HG02852 (cell line): Measurements from ENCODE around the gene FUOM.
A peak's percentile ranks its signal among the peaks of the same experiment; 100 is the strongest.
"Not testable (repeated sequence)": the region's sequence is repeated elsewhere in the genome, so short reads cannot be mapped to it uniquely, and the experiment has no call there.

Experiments used
- ATAC-seq: cut with Tn5 transposase; IDR thresholded peaks from one replicate; pipeline ENCODE4 v1.9.1; 2021; ENCODE audit warnings: mild to moderate bottlenecking, moderate library complexity; ENCODE audit not compliant: unreplicated experiment

Gene FUOM

GRCh38 chr10:133335246-133336117, 22.3 kb downstream of the FUOM start:
- ATAC-seq, result no peak

GRCh38 chr10:133334503-133335245, 23.1 kb downstream of the FUOM start:
- ATAC-seq, result no peak

- ATAC-seq, result no peak
Measured at GRCh38 chr10:133332936-133333699, 24.7 kb downstream of the FUOM start.

DNA sequence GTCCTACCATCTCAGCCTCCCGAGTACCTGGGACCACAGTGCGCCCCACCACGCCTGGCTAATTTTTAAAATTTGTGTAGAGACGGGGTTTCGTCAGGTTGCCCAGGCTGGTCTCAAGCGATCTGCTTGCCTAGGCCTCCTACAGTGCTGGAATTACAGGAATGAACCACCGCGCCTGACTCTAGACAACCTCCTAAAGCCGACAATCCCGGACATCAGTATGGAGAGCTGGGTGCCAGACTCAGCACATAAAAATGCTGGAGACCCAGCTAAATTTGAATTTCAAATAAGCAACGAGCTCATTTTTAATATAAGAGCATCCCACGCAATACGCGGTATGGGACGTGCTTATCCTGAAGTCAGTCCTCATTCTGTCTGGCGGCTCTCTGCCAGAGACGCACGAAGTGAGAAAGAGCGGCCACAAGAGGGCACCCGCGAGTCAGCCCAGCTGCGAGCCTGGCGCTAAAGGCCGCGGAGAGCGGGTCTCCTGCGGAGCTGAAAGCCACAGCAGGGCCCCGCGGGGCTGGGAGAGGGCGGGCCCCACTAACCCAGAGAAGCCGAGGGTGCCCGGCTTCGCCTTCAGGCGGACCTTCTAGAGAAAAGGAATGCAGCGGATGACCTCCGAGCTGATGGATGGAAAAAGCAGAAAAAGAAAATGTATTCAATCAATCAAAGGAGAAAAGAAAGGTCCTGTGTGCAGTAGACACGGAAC, 28.2 kb downstream of the FUOM start:
- ATAC-seq, result peak; percentile 81

DNA sequence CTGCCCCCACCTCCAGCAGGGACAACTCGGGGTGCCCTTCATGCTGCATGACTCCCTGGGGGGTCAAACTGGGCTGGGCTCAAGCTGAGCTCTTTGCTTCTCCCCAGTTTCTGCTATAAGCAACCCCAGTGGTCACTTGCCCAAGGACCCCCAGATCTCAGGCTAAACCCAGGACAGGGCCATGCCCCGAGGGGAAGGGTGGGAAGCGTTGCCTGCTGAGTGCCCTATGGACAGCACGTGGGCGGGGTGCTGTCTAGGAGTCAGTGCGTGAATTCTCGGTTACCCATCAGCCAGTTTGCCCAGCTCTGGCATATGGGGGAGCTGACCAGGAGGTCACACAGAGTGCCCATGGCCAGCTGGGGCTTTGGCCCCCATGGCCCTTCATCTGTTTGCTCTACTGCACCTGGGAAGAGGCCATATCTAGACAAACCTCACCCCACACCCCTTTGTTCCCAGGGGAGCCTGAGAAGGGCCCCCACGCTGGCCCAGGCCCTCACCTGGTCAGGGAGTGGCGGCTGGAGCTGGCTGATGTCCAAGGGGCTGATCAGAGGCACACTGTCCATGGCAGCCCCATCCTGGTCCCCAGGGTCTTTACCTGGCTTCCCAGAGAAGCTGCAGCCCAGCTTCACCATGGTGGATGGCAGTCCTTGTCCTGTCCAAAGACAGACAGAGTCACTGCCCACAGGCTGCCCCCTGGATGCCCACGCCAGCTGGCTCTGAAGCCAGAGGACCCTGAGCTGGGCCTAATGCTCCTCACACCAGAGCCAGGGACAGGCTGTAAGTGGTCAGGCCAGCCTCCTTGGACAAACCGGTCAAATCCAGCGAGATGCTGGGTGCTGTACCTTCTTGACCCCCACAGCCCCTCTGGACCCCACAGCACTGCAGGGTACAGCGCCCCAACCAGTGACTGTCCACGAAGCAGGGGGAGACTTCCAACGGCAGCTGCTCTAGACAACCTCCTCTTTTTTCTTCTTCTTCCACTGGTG, 29.2 kb downstream of the FUOM start:
- ATAC-seq, result no peak

GRCh38 chr10:133327651-133328357, 30.0 kb downstream of the FUOM start:
- no peak for ATAC-seq

DNA sequence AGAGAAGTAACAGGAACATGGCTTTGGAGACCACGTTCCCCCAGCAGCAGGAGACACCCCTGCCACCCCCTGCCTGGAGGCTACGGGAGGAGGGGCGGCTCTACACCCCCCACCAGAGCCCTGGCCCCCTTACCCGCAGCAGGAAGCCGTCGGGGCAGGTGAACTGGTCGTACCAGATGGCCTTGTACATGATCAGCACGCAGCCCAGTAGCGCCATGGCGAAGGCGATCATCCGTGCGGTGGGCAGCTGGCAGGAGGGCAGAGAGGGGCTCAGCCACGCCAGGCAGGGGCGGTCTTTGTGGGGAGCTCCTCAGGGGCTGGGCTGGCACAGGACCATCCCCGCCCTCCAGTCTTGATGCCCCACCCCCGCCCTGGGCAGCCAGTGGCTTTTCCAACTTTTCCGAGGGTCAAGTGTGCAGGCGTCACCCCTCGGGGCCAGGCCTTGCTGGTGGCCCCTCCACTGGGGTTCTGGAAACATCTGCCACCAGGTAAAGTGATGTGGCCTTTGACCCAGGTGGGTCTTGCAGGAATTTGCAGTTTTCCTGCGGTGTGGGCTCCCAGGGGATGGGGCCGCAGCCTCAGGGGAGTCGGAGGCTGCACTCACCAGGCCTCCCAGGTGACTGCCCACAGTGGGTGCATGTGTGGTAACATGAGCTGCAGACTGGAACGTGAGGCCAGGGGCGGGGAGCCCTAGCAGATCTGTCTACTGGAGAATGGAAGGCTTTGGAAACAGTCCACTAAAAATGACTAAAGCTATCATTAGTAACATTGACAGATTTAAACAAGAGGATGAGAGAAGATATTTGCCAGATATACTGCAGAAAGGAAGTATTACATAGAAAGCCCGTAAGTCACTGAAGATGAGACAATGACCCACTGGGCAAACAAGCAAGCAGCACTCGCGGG, 30.8 kb downstream of the FUOM start:
- ATAC-seq, result no peak

GRCh38 chr10:133326223-133326551, 31.6 kb downstream of the FUOM start:
- no peak for ATAC-seq

GRCh38 chr10:133325440-133326222, 32.2 kb downstream of the FUOM start:
- ATAC-seq, result no peak

DNA sequence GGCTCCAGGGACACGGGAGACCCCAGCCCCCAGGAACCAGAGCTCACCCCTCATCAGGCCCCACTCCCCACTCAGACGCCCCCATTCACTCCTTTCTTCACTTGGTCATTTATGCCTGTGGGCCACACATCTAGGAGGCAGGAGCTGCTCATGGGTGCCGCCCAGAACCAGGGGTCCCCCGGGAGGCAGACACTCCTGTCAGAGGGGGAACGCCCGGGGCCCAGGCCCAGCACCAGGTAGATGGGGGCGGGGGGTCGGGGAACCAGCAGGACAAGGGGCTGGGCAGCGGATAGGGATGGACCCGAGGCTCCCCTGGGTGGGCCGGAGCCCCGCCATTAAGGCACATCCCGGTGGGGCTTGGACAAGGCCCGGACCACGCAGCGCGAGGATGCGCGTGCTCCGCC, 33.0 kb downstream of the FUOM start:
- ATAC-seq, result no peak

- ATAC-seq, result no peak
Measured at GRCh38 chr10:133324198-133324792, 33.5 kb downstream of the FUOM start.

GRCh38 chr10:133322064-133322709, 35.6 kb downstream of the FUOM start:
- ATAC-seq, result not testable (repeated sequence)

- ATAC-seq, result not testable (repeated sequence)
Measured at GRCh38 chr10:133320852-133321422, 36.9 kb downstream of the FUOM start.

DNA sequence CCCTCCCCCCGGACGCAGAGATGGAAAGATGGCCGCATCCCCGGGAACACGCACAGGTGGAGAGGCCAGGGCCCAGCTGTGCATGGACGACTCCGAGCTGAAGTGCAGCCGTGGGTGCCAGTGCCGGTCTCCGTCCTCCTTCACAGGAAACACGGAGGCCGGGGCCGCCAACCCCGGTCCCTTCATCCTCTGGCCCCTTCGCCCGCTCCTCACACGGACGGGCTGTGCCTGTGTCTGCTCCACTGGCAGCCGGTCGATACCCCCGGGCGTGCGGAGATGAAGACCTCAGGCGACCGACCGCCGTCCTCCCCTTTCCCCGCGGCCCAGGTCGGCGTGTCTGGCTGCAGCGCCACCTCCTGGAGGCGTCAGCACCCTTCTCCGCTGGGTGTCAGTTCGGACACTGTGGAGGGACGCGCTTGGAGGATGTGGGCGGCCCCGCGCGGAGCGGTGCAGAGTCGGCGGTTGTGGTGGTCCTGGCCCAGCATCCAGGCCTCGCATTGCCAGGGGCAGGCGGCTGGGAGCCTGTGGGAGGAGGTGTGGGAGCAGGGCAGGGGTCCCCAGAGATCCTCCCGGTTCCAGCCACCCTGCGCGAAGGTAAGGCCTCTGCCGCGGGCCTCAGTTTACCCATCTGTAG, 39.2 kb downstream of the FUOM start:
- ATAC-seq, result peak; percentile 75

DNA sequence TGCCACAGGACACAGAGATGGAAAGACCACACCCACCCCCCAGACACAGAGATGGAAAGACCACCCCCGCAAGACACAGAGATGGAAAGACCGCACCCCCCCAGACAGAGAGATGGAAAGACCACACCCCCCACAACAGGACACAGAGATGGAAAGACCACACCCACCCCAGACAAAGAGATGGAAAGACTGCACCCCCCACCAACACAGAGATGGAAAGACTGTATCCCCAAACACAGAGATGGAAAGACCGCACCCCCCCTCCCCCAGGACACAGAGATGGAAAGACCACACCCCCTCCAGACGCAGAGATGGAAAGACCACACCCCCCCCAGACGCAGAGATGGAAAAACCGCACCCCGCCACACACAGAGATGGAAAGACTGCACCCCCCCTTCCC, 41.1 kb downstream of the FUOM start:
- no peak for ATAC-seq

DNA sequence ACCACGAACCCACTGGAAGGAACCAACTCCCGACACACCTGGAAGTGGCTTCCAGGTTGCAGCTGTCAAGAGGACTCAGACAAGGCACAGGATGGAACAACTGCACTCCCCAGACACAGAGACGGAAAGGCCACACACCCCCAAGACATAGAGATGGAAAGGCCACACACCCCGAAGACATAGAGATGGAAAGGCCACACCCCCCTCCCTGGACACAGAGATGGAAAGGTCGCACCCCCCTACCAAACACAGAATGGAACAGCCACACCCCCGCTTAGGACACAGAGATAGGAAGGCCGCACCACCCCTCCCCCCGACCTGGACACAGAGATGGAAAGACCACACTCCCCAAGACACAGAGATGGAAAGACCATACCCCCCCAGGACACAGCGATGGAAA, 41.6 kb downstream of the FUOM start:
- no peak for ATAC-seq
